Measurements from ENCODE around the gene FNDC3B.

FNDC3B gene

DNA sequence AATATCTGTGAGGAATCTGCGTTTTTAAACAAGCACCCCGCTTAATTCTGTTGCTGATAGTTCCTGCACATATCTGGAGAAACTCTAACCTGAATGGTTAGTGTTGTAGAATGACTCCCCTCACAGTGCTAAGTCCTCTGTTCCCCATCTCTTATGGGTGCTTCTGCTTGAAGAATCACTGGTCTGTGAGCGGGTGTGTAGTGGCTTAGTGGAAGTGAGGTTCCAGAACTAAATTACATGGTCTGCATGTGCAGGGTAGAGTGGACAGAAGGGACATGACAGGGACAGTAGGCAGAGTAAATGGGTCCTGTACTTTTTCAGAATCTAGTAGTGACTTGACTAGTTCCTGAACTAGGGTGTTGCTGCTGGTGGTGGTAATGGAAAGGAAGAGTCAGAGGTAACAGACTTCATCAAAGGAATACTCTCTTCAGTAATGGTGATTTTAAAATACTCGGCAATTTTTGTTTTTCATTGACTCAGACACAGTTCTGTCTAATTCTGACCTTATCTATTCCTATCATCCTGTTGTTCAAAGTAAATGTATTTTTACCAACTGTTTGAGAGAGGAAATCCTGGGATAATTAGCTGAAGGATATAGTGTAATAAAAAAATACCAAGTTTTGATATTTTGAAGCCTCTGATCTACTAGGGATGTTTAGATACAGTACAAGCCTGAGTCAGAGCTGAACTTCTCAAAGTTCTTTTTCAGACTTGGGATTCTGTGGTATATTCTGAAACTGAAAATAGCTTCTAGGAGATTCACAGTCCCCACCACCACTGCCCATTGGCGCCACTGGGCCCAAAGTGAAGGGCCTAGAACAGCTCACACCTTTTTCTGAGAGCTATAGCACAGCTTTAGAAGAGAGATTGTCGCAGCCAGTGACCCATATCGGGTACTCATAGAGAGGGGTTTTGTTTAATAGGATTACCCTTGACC, 55.5 kb downstream of the FNDC3B start:
- TF ChIP-seq, protein P1, sequence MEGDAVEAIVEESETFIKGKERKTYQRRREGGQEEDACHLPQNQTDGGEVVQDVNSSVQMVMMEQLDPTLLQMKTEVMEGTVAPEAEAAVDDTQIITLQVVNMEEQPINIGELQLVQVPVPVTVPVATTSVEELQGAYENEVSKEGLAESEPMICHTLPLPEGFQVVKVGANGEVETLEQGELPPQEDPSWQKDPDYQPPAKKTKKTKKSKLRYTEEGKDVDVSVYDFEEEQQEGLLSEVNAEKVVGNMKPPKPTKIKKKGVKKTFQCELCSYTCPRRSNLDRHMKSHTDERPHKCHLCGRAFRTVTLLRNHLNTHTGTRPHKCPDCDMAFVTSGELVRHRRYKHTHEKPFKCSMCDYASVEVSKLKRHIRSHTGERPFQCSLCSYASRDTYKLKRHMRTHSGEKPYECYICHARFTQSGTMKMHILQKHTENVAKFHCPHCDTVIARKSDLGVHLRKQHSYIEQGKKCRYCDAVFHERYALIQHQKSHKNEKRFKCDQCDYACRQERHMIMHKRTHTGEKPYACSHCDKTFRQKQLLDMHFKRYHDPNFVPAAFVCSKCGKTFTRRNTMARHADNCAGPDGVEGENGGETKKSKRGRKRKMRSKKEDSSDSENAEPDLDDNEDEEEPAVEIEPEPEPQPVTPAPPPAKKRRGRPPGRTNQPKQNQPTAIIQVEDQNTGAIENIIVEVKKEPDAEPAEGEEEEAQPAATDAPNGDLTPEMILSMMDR (IDR thresholded peaks at IDR 0.05) = no peak
- no peak for DNase-seq (ENCODE audit: low spot score)
- Histone ChIP-seq H3K4me3 (no peak overlapping the region), H3K27ac (peak overlapping the region; percentile 34 to 63)

DNA sequence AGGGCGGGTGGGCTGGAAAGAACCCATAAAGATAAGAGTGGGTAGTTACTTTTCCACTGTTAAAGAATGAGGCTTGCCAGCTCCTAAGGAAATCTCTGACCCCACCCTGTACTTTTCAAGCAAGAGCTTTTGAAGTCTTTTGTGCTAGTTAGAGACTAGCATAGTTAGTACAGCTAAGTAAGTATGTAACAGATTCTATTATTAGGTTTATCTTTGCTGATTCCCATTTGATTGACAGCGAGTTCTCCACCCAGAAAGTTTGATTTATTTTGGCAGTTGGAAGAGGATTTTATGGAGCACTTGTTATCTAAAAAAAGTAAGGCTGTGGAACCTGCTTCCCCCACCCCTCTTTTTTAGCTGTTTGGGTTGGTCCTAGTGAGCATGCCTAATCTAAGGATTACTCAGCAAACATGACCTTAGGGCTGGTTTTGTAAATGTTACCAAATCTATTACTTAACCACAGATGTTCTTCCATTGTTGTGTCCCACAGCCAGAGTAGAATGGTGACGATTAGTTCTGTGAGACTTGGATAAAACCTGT, 57.6 kb downstream of the FNDC3B start:
- TF ChIP-seq, protein P1 (IDR thresholded peaks at IDR 0.05) = no peak
- Histone ChIP-seq H3K4me3 (peak overlapping the region; percentile 26), H3K27ac (peak overlapping the region; percentile 33 to 69)
- DNase-seq (ENCODE audit: low spot score) = no peak

DNA sequence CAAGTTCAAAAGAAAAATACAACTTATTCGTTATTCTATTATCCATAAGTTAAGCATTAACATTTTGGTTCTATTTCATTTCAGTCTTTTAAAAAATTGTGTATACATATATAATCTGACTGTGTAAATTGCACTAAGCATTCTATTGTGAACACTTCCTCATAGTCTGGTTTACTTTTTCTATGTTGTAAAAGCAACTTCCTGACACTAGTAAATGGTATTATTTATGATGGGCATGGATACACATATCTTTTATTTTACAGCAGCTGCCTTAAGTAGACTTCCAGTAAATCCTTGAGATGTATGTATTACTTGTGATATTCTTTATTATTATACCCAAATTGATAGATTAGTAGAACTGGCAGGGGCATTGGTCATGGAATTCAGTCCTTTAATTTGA, 58.2 kb downstream of the FNDC3B start:
- no peak for DNase-seq (ENCODE audit: low spot score)
- TF ChIP-seq, protein P1 (IDR thresholded peaks at IDR 0.05) = no peak
- Histone ChIP-seq H3K4me3 (no peak overlapping the region), H3K27ac (peak overlapping the region in 1 of 2 donors; percentile 43)

DNA sequence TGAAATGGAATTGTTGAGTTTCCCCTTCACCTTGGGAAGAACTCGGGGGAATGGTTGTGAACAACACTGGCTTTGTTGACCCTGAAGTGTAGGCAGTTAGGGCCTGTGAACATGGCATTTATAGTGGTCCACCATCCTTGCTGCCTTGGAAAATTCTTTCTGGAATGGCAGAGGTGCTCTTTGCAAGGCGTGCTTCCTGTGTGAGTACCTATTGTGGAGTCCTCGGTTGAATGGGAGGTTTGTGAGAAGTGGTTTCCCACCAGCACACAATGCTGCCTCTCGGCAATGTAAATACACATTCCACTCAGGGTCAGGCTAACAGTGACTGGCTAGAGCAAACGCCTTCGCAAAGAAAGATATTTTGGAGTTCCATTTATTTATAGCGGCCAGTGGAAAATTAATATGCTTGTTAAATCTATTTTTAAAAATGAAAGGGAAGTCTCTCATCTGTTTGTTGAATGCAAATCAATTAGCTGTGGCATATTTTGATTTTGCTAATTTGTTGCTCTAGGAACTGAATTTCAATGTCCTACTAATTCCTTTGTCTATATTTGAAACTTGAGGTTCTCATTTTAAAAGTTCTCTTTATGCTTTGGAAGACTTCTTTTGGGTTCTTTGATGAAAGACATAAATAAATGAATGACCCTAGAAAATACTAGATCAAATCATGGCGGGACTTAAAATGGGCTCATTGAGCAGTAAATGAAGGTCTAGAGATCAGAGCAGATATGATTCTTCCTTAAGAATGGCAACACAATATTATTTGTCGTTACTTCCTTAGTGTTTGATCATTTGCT, 59.5 kb downstream of the FNDC3B start:
- H3K4me3 ChIP-seq = peak overlapping the region; percentile 9
- TF ChIP-seq, protein P1 (IDR thresholded peaks at IDR 0.05) = no peak
- no peak for DNase-seq (ENCODE audit: low spot score)
- H3K27ac ChIP-seq = peak overlapping the region in 1 of 2 donors; percentile 64

DNA sequence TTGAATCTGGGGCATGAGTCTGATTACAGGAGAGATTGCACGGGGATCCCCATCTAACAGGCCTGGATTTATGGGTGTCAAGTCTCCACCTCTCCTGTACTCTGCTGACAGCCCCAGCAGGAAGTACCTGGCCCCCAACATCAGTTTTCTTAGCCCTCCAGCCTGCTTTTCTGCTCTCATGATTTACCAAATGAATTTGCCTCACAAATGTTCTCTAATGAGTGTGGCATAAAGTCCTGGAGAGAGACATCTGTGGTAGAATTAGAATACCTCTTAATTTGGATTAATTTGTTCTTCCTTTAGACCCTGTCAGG, 60.1 kb downstream of the FNDC3B start:
- Histone ChIP-seq H3K4me3 (no peak overlapping the region), H3K27ac (peak overlapping the region in 1 of 2 donors; percentile 15)
- no peak for DNase-seq (ENCODE audit: low spot score)
- TF ChIP-seq, protein P1 (IDR thresholded peaks at IDR 0.05) = no peak

DNA sequence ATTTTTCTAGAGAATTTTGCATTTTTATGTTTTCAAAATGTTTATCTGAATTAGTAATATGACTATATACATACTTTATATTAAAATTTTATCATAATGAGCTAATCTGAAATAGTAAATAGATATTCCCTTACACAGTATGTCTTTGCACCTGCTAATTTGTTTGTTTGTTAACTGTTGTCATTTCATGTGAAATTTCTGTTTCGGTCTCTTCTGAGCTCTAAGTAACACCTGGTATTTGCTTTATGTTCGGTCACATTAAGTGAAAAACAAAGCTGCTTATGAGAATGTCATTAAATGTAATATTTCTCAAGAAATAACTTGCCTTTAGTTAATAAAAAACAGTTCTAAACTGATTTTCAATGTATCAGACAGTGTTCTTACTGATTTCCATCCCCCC, 61.1 kb downstream of the FNDC3B start:
- no peak for DNase-seq (ENCODE audit: low spot score)
- TF ChIP-seq, protein P1 (IDR thresholded peaks at IDR 0.05) = no peak
- H3K4me3 ChIP-seq = no peak overlapping the region
- no peak overlapping the region for H3K27ac ChIP-seq

All from coronary artery (tissue), 2 donors.